ENCODE measurements around the gene AHNAK2.
A peak's percentile ranks its signal among the peaks of the same experiment; 100 is the strongest.

Gene AHNAK2

GRCh38 chr14:105005329-105005928, 27.3 kb upstream of the AHNAK2 start:
- H3K36me3 Mint-ChIP-seq = peaks cover 4 to 18% of the 10 kb centered on the region in 2 donors
- ATAC-seq (replicated peaks) (no peak), DNase-seq (no peak)
- H3K27me3 Mint-ChIP-seq = no peaks in the 10 kb centered on the region
- peaks cover 0 to 2% of the 10 kb centered on the region in 2 donors for H3K4me1 Mint-ChIP-seq
- H3K4me3 Mint-ChIP-seq = no peak overlapping the region
- no peak overlapping the region for H3K27ac Mint-ChIP-seq
- H3K9me3 Mint-ChIP-seq = no peaks in the 10 kb centered on the region

- peaks cover 7 to 19% of the 10 kb centered on the region in 2 donors for H3K36me3 Mint-ChIP-seq
- DNase-seq = no peak
- H3K27me3 Mint-ChIP-seq = no peaks in the 10 kb centered on the region
- no peaks in the 10 kb centered on the region for H3K4me1 Mint-ChIP-seq
- no peaks in the 10 kb centered on the region for H3K9me3 Mint-ChIP-seq
- H3K27ac Mint-ChIP-seq = peak overlapping the region; percentile 39
- ATAC-seq (replicated peaks) = no peak
- H3K4me3 Mint-ChIP-seq = no peak overlapping the region
These were observed 21.2 kb upstream of the AHNAK2 start for GRCh38 chr14:104999361-104999760.

GRCh38 chr14:104998801-104999200, 20.6 kb upstream of the AHNAK2 start:
- no peaks in the 10 kb centered on the region for H3K4me1 Mint-ChIP-seq
- DNase-seq = no peak
- no peaks in the 10 kb centered on the region for H3K27me3 Mint-ChIP-seq
- H3K4me3 Mint-ChIP-seq = no peak overlapping the region
- peak overlapping the region; percentile 39 for H3K27ac Mint-ChIP-seq
- H3K9me3 Mint-ChIP-seq = no peaks in the 10 kb centered on the region
- ATAC-seq (replicated peaks) = no peak
- H3K36me3 Mint-ChIP-seq = peaks cover 7 to 24% of the 10 kb centered on the region in 2 donors

- Mint-ChIP-seq H3K36me3 (peaks cover 19 to 43% of the 10 kb centered on the region in 2 donors), H3K4me1 (no peaks in the 10 kb centered on the region), H3K9me3 (no peaks in the 10 kb centered on the region), H3K27ac (no peak overlapping the region), H3K4me3 (no peak overlapping the region), H3K27me3 (no peaks in the 10 kb centered on the region)
- DNase-seq (no peak), ATAC-seq (replicated peaks) (no peak)
These were observed 18.3 kb upstream of the AHNAK2 start for GRCh38 chr14:104996483-104996882.

GRCh38 chr14:104996032-104996431, 17.9 kb upstream of the AHNAK2 start:
- Mint-ChIP-seq H3K27ac (no peak overlapping the region), H3K9me3 (no peaks in the 10 kb centered on the region), H3K4me3 (no peak overlapping the region), H3K27me3 (no peaks in the 10 kb centered on the region), H3K36me3 (peaks cover 19 to 43% of the 10 kb centered on the region in 2 donors), H3K4me1 (no peaks in the 10 kb centered on the region)
- ATAC-seq (replicated peaks) = no peak
- DNase-seq = no peak

- Mint-ChIP-seq H3K36me3 (peaks cover 18 to 45% of the 10 kb centered on the region in 2 donors), H3K27ac (peak overlapping the region; percentile 62)
- ATAC-seq (replicated peaks) = no peak
These were observed 16.8 kb upstream of the AHNAK2 start for GRCh38 chr14:104994978-104995377.

GRCh38 chr14:104993808-104994591, 15.8 kb upstream of the AHNAK2 start:
- Mint-ChIP-seq H3K36me3 (peaks cover 17 to 42% of the 10 kb centered on the region in 2 donors), H3K27me3 (no peaks in the 10 kb centered on the region), H3K4me3 (no peak overlapping the region), H3K27ac (no peak overlapping the region), H3K9me3 (no peaks in the 10 kb centered on the region), H3K4me1 (no peaks in the 10 kb centered on the region)
- no peak for ATAC-seq (replicated peaks)
- no peak for DNase-seq

More at GRCh38 chr14:104994978-104995377, 16.8 kb upstream of the AHNAK2 start:
- no peaks in the 10 kb centered on the region for H3K4me1 Mint-ChIP-seq
- no peak overlapping the region for H3K4me3 Mint-ChIP-seq
- no peak for DNase-seq
- H3K9me3 Mint-ChIP-seq = no peaks in the 10 kb centered on the region
- H3K27me3 Mint-ChIP-seq = no peaks in the 10 kb centered on the region

- H3K36me3 Mint-ChIP-seq = peaks cover 17 to 41% of the 10 kb centered on the region in 2 donors
- no peak overlapping the region for H3K4me3 Mint-ChIP-seq
- H3K9me3 Mint-ChIP-seq = no peaks in the 10 kb centered on the region
- H3K4me1 Mint-ChIP-seq = no peaks in the 10 kb centered on the region
- ATAC-seq (replicated peaks) (no peak), DNase-seq (no peak)
- H3K27me3 Mint-ChIP-seq = no peaks in the 10 kb centered on the region
- H3K27ac Mint-ChIP-seq = peak overlapping the region; percentile 3
These were observed 15.1 kb upstream of the AHNAK2 start for GRCh38 chr14:104993306-104993705.

- Mint-ChIP-seq H3K4me3 (no peak overlapping the region), H3K27ac (no peak overlapping the region), H3K9me3 (no peaks in the 10 kb centered on the region), H3K4me1 (no peaks in the 10 kb centered on the region), H3K27me3 (no peaks in the 10 kb centered on the region), H3K36me3 (peaks cover 17 to 41% of the 10 kb centered on the region in 2 donors)
- DNase-seq (no peak), ATAC-seq (replicated peaks) (no peak)
These were observed 14.3 kb upstream of the AHNAK2 start for GRCh38 chr14:104992501-104992900.

- ATAC-seq (replicated peaks) (no peak), DNase-seq (no peak)
- no peaks in the 10 kb centered on the region for H3K9me3 Mint-ChIP-seq
- peaks cover 17 to 39% of the 10 kb centered on the region in 2 donors for H3K36me3 Mint-ChIP-seq
- H3K4me3 Mint-ChIP-seq = no peak overlapping the region
- peaks cover 3 to 5% of the 10 kb centered on the region in 2 donors for H3K4me1 Mint-ChIP-seq
- peak overlapping the region; percentile 62 for H3K27ac Mint-ChIP-seq
- H3K27me3 Mint-ChIP-seq = peaks cover 0 to 3% of the 10 kb centered on the region in 2 donors
These were observed 13.7 kb upstream of the AHNAK2 start for GRCh38 chr14:104991896-104992230.

GRCh38 chr14:104989951-104990303, 11.8 kb upstream of the AHNAK2 start:
- Mint-ChIP-seq H3K27me3 (peaks cover 0 to 3% of the 10 kb centered on the region in 2 donors), H3K27ac (no peak overlapping the region), H3K9me3 (no peaks in the 10 kb centered on the region), H3K4me1 (peaks cover 9 to 11% of the 10 kb centered on the region in 2 donors), H3K4me3 (no peak overlapping the region), H3K36me3 (peaks cover 17 to 36% of the 10 kb centered on the region in 2 donors)
- ATAC-seq (replicated peaks) = no peak
- no peak for DNase-seq

GRCh38 chr14:104989236-104989950, 11.2 kb upstream of the AHNAK2 start:
- no peak overlapping the region for H3K4me3 Mint-ChIP-seq
- no peak for ATAC-seq (replicated peaks)
- no peak for DNase-seq
- H3K36me3 Mint-ChIP-seq = peaks cover 12 to 32% of the 10 kb centered on the region in 2 donors
- H3K9me3 Mint-ChIP-seq = peaks cover 0 to 2% of the 10 kb centered on the region in 2 donors
- no peak overlapping the region for H3K27ac Mint-ChIP-seq
- peaks cover 14 to 16% of the 10 kb centered on the region in 2 donors for H3K4me1 Mint-ChIP-seq
- peaks cover 0 to 3% of the 10 kb centered on the region in 2 donors for H3K27me3 Mint-ChIP-seq

GRCh38 chr14:104986487-104987164, 8.5 kb upstream of the AHNAK2 start:
- peak overlapping the region; percentile 80 for H3K27ac Mint-ChIP-seq
- H3K4me3 Mint-ChIP-seq = peak overlapping the region; percentile 75 to 86
- no peak for DNase-seq
- peaks cover 16 to 18% of the 10 kb centered on the region in 2 donors for H3K4me1 Mint-ChIP-seq
- H3K36me3 Mint-ChIP-seq = peaks cover 0 to 8% of the 10 kb centered on the region in 2 donors
- peaks cover 0 to 2% of the 10 kb centered on the region in 2 donors for H3K9me3 Mint-ChIP-seq
- no peak for ATAC-seq (replicated peaks)
- peaks cover 0 to 3% of the 10 kb centered on the region in 2 donors for H3K27me3 Mint-ChIP-seq

All from stimulated activated naive B cell treated with anti-CD40 and anti-IgM and Interleukin-4, amounts not matched to agents 10 μg/mL and 1 μg/mL and 100 μg/mL, for 72 hours (primary cell).